H9 (cell line): ENCODE data around the gene EDNRA. TPM values are rescaled to one million over a fixed set of nuclear protein-coding genes. Genes with fewer than 3 reads are reported as not detected.

Experiments used
- DNase-seq: peaks from one replicate; pipeline ENCODE4 v3.0.0-alpha.2; 2017
- H2AFZ ChIP-seq: one replicate; pipeline ENCODE4 v1.6.1; 2013; ENCODE audit warnings: mild to moderate bottlenecking, low read length, control low read depth, moderate library complexity
- H2AK5ac ChIP-seq: 2 replicates; pipeline ENCODE4 v1.6.1; 2013; ENCODE audit warnings: low read length, control low read depth, mixed read lengths; ENCODE audit not compliant: insufficient read length
- H2BK120ac ChIP-seq: one replicate; pipeline ENCODE4 v1.6.1; 2013; ENCODE audit warnings: low read depth, mild to moderate bottlenecking, low read length, control low read depth, inconsistent platforms; ENCODE audit not compliant: poor library complexity, severe bottlenecking
- H2BK12ac ChIP-seq: 2 replicates; pipeline ENCODE4 v1.6.1; 2013; ENCODE audit warnings: low read length, control low read depth, mixed read lengths, low read depth; ENCODE audit not compliant: insufficient read length
- H2BK15ac ChIP-seq: 2 replicates; pipeline ENCODE4 v1.6.1; 2013; ENCODE audit warnings: low read depth, low read length, control low read depth
- H2BK20ac ChIP-seq: one replicate; pipeline ENCODE4 v1.6.1; 2013; ENCODE audit warnings: low read depth, mild to moderate bottlenecking, low read length, control low read depth, inconsistent platforms; ENCODE audit not compliant: poor library complexity, severe bottlenecking
- H2BK5ac ChIP-seq: 2 replicates; pipeline ENCODE4 v1.6.1; 2013; ENCODE audit warnings: low read length, control low read depth, mixed read lengths; ENCODE audit not compliant: insufficient read length
- H3K14ac ChIP-seq: 2 replicates; pipeline ENCODE4 v1.6.1; 2013; ENCODE audit warnings: low read length, control low read depth; ENCODE audit not compliant: insufficient read depth
- H3K18ac ChIP-seq: 2 replicates; pipeline ENCODE4 v1.6.1; 2013; ENCODE audit warnings: low read depth, mild to moderate bottlenecking, mixed read lengths, low read length, control low read depth; ENCODE audit not compliant: insufficient read length
- H3K23ac ChIP-seq: 2 replicates; pipeline ENCODE4 v1.6.1; 2013; ENCODE audit warnings: low read length, control low read depth, mixed read lengths, low read depth; ENCODE audit not compliant: insufficient read length
- H3K23me2 ChIP-seq: 2 replicates; pipeline ENCODE4 v1.6.1; 2013; ENCODE audit warnings: low read depth, mild to moderate bottlenecking, mixed read lengths, low read length, control low read depth; ENCODE audit not compliant: insufficient read length, poor library complexity, severe bottlenecking
- H3K27ac ChIP-seq: 2 replicates; pipeline ENCODE4 v1.5.1; 2013; ENCODE audit warnings: low read length, control low read depth, mixed read lengths, low read depth; ENCODE audit not compliant: insufficient read length
- H3K27me3 ChIP-seq: 2 replicates; pipeline ENCODE4 v1.6.1; 2013; ENCODE audit warnings: low read length, control low read depth, inconsistent platforms; ENCODE audit not compliant: insufficient read depth
- H3K4ac ChIP-seq: 2 replicates; pipeline ENCODE4 v1.6.1; 2013; ENCODE audit warnings: low read depth, mild to moderate bottlenecking, control low read depth, inconsistent platforms, low read length, moderate library complexity
- H3K4me1 ChIP-seq: 2 replicates; pipeline ENCODE4 v1.6.1; 2013; ENCODE audit warnings: low read length, control low read depth, inconsistent platforms; ENCODE audit not compliant: insufficient read depth
- H3K4me2 ChIP-seq: 2 replicates; pipeline ENCODE4 v1.6.1; 2013; ENCODE audit warnings: low read length, control low read depth, mixed read lengths; ENCODE audit not compliant: insufficient read length, insufficient read depth
- H3K56ac ChIP-seq: 2 replicates; pipeline ENCODE4 v1.6.1; 2013; ENCODE audit warnings: low read depth, mild to moderate bottlenecking, mixed read lengths, low read length, control low read depth; ENCODE audit not compliant: insufficient read length
- H3K79me1 ChIP-seq: 2 replicates; pipeline ENCODE4 v1.6.1; 2013; ENCODE audit warnings: low read depth, mild to moderate bottlenecking, moderate library complexity, low read length, control low read depth, inconsistent platforms; ENCODE audit not compliant: insufficient read depth, poor library complexity, severe bottlenecking
- H3K79me2 ChIP-seq: 2 replicates; pipeline ENCODE4 v1.6.1; 2013; ENCODE audit warnings: low read length, control low read depth, inconsistent platforms; ENCODE audit not compliant: insufficient read depth
- H3K9ac ChIP-seq: 2 replicates; pipeline ENCODE4 v1.6.1; 2013; ENCODE audit warnings: low read length, control low read depth, mixed read lengths; ENCODE audit not compliant: insufficient read length; ENCODE audit errors: extremely low read depth
- H3K9me3 ChIP-seq: one replicate; pipeline ENCODE4 v1.6.1; 2013; ENCODE audit warnings: low read depth, low read length, inconsistent platforms; ENCODE audit not compliant: control insufficient read depth
- H3T11ph ChIP-seq: one replicate; pipeline ENCODE4 v1.6.1; 2013; ENCODE audit warnings: mild to moderate bottlenecking, low read length, control low read depth, inconsistent platforms
- H4K20me1 ChIP-seq: one replicate; pipeline ENCODE4 v1.6.1; 2013; ENCODE audit not compliant: control insufficient read depth, insufficient read length, insufficient read depth
- H4K5ac ChIP-seq: 2 replicates; pipeline ENCODE4 v1.6.1; 2013; ENCODE audit warnings: low read depth, mild to moderate bottlenecking, mixed read lengths, low read length, control low read depth; ENCODE audit not compliant: insufficient read length
- H4K8ac ChIP-seq: replicated peaks from 2 replicates; pipeline ENCODE4 v1.6.1; 2013; ENCODE audit warnings: low read length, control low read depth, mixed read lengths, low read depth; ENCODE audit not compliant: insufficient read length
- H4K91ac ChIP-seq: 2 replicates; pipeline ENCODE4 v1.6.1; 2013; ENCODE audit warnings: low read depth, mild to moderate bottlenecking, moderate library complexity, mixed read lengths, low read length, control low read depth; ENCODE audit not compliant: insufficient read length
- H3K27ac Mint-ChIP-seq, 3 experiments: 2 replicates in 2 of 3; 3 replicates in 1 of 3; pipeline ENCODE4 v1.8.0; 2020 to 2021; ENCODE audit warnings: mixed read lengths in 3 of 3, mild to moderate bottlenecking in 1 of 3, moderate library complexity in 1 of 3
- H3K27me3 Mint-ChIP-seq: 2 replicates; pipeline ENCODE4 v1.8.0; 2021; ENCODE audit warnings: low read depth, mild to moderate bottlenecking, moderate library complexity, mixed read lengths
- H3K36me3 Mint-ChIP-seq, 3 experiments: 2 replicates in 2 of 3; 3 replicates in 1 of 3; pipeline ENCODE4 v1.8.0; 2020 to 2021; ENCODE audit warnings: low read depth in 3 of 3, mixed read lengths in 3 of 3; ENCODE audit not compliant: insufficient read depth in 1 of 3
- H3K4me1 Mint-ChIP-seq, 2 experiments: 2 replicates each; pipeline ENCODE4 v1.8.0; 2020; ENCODE audit warnings: mixed read lengths in 2 of 2
- H3K4me3 Mint-ChIP-seq, 2 experiments: 2 replicates in 1 of 2; 3 replicates in 1 of 2; pipeline ENCODE4 v1.8.0; 2020 to 2021; ENCODE audit warnings: mild to moderate bottlenecking in 2 of 2, mixed read lengths in 2 of 2, moderate library complexity in 1 of 2
- H3K9me3 Mint-ChIP-seq, 2 experiments: 2 replicates in 1 of 2; 3 replicates in 1 of 2; pipeline ENCODE4 v1.8.0; 2020; ENCODE audit warnings: mild to moderate bottlenecking in 2 of 2, mixed read lengths in 2 of 2, moderate library complexity in 1 of 2
- CTCF ChIP-seq: fragments of 200-600 bp; sonication (generic); conservative IDR thresholded peaks from 3 replicates; pipeline ENCODE4 v1.8.0; 2021; ENCODE audit warnings: antibody characterized with exemption, mild to moderate bottlenecking
- WGBS: extraction: QIAGEN DNeasy Blood & Tissue Kit; methylation state at CpG from one replicate; pipeline ENCODE4 v1.1.7; 2013; ENCODE audit warnings: missing lambda C conversion rate, low lambda C conversion rate, mixed read lengths; ENCODE audit not compliant: insufficient read length; ENCODE audit errors: extremely low coverage; 5-methylcytosine and 5-hydroxymethylcytosine counted together
- total RNA-seq: library from RNA; stranded (reverse); gene quantifications from 2 replicates; pipeline ENCODE4 v1.2.1, GENCODE V29; 2021

EDNRA gene
- total RNA-seq, 1 experiment from 2014 or later, result 1.6 TPM

- H3K23me2 ChIP-seq, result no peaks in the 10 kb centered on the region
- H2BK15ac ChIP-seq, result no peak overlapping the region
- H3K18ac ChIP-seq, result no peak overlapping the region
- H4K5ac ChIP-seq, result no peak overlapping the region
- no peaks in the 10 kb centered on the region for H3K27me3 Mint-ChIP-seq
- no peak overlapping the region for H2BK20ac ChIP-seq
- no peak overlapping the region for H3K56ac ChIP-seq
- no CpG with 5 or more reads among the region's 4 CpGs for WGBS
- no peak overlapping the region for H3K23ac ChIP-seq
- DNase-seq, result no peak
- no peak overlapping the region for H4K8ac ChIP-seq
- no peak overlapping the region for H2AFZ ChIP-seq
- H3K4me3 Mint-ChIP-seq, result no peak overlapping the region
- no peak overlapping the region for H2BK120ac ChIP-seq
- H3K4ac ChIP-seq, result no peak overlapping the region
- H2AK5ac ChIP-seq, result no peak overlapping the region
- no peak overlapping the region for H3K27ac Mint-ChIP-seq
- H3K79me2 ChIP-seq, result no peaks in the 10 kb centered on the region
- no peak for TF ChIP-seq CTCF
- H3K79me1 ChIP-seq, result no peaks in the 10 kb centered on the region
- no peak overlapping the region for H4K91ac ChIP-seq
- H3K9me3 Mint-ChIP-seq, result peaks cover 3 to 4% of the 10 kb centered on the region in 2 experiments; a peak in 3 of 5 replicates
- no peaks in the 10 kb centered on the region for H4K20me1 ChIP-seq
- H3K27ac ChIP-seq, result no peak overlapping the region
- no peak overlapping the region for H3K9ac ChIP-seq
- H3K27me3 ChIP-seq, result no peaks in the 10 kb centered on the region
- H3K4me2 ChIP-seq, result no peak overlapping the region
- H3K14ac ChIP-seq, result no peak overlapping the region
- no peak overlapping the region for H2BK12ac ChIP-seq
- peaks cover 0 to 3% (median 0%) of the 10 kb centered on the region in 3 experiments; a peak in 2 of 7 replicates for H3K36me3 Mint-ChIP-seq
- H3T11ph ChIP-seq, result no peak overlapping the region
- no peaks in the 10 kb centered on the region for H3K4me1 Mint-ChIP-seq
- no peak overlapping the region for H2BK5ac ChIP-seq
- no peaks in the 10 kb centered on the region for H3K4me1 ChIP-seq
- no peaks in the 10 kb centered on the region for H3K9me3 ChIP-seq
Observed at GRCh38 chr4:147463065-147463464, 17.8 kb upstream of the EDNRA start.
